ENCODE measurements around the gene PCGF2. TPM values are rescaled to one million over a fixed set of nuclear protein-coding genes. Genes with fewer than 3 reads are reported as not detected.

Gene PCGF2
- total RNA-seq, 1 donor from 2014 or later = 64.8 TPM

DNA sequence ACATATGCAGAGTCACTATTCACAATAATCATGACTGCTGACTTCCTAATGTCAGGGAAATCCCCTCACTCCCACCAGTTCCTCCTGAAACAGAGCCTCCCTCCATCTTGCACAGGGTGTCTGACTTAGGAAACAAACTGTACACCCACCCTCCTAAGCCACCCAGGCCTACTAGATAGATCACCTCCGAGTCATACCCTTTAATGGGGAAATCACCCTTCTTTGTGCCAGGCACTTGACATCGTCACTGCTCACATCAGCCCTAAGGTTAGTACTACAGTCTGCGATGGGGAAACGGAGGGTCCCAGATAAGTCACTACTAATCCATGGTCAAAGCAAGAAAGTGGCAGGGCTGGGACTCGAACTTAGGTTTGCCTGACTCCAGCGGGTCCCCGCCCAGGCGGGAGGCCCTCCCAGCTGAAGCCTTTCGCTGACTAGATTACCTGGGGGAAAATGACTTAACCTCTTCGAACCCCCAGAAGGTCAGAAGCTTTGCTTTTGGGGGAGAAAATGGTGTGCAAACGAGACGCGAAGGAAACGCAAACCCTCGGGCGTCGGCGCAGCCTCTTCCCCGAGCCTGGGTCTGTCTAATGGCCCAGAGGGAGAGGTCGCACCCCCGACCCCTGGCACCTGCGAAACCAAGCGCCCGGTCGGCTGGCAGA is 46.5 kb downstream of the PCGF2 start:
- H3K27ac ChIP-seq = peak overlapping the region; percentile 93 to 98
- no peaks in the 10 kb centered on the region for H3K27me3 ChIP-seq
- peaks cover 4 to 15% of the 10 kb centered on the region in 2 donors for H3K4me1 ChIP-seq
- no peaks in the 10 kb centered on the region for H3K9me3 ChIP-seq
- DNase-seq (ENCODE audit: low spot score in 2 of 2) = peak in 1 of 2 donors; percentile 76
- TF ChIP-seq, protein P1, sequence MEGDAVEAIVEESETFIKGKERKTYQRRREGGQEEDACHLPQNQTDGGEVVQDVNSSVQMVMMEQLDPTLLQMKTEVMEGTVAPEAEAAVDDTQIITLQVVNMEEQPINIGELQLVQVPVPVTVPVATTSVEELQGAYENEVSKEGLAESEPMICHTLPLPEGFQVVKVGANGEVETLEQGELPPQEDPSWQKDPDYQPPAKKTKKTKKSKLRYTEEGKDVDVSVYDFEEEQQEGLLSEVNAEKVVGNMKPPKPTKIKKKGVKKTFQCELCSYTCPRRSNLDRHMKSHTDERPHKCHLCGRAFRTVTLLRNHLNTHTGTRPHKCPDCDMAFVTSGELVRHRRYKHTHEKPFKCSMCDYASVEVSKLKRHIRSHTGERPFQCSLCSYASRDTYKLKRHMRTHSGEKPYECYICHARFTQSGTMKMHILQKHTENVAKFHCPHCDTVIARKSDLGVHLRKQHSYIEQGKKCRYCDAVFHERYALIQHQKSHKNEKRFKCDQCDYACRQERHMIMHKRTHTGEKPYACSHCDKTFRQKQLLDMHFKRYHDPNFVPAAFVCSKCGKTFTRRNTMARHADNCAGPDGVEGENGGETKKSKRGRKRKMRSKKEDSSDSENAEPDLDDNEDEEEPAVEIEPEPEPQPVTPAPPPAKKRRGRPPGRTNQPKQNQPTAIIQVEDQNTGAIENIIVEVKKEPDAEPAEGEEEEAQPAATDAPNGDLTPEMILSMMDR (IDR thresholded peaks at IDR 0.05) = no peak
- H3K36me3 ChIP-seq = no peaks in the 10 kb centered on the region
- H3K4me3 ChIP-seq = peak overlapping the region; percentile 97 to 98
- intact Hi-C loops (cut with DNase I) = loop anchor here (1.0 to 2.0 kb wide), 3 partner anchors 29 to 97 kb away; partner anchors contain the start of genes CISD3 and PIP4K2B

DNA sequence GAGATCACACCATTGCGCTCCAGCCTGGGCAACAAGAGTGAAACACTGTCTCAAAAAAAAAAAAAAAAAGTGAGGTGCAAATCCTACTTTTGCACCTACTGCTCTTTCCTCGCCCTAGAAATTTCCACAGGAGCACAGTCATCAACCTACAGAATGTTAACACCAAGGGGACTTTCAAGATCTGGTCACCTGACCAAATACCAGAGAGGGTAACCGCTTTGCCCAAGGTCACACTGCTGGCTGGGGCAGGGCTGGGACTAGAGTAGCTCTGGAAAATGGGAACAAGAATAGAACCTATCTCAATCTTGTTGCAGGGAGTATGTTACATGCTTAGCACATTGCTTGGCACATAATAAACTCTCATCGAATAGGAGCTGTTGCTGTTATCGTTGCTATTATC is 49.4 kb downstream of the PCGF2 start:
- H3K9me3 ChIP-seq = no peaks in the 10 kb centered on the region
- intact Hi-C loops (cut with DNase I) = no loop called here
- peaks cover 8 to 15% of the 10 kb centered on the region in 2 donors for H3K4me1 ChIP-seq
- no peaks in the 10 kb centered on the region for H3K27me3 ChIP-seq
- no peak overlapping the region for H3K27ac ChIP-seq
- H3K36me3 ChIP-seq = no peaks in the 10 kb centered on the region
- TF ChIP-seq, protein P1 (IDR thresholded peaks at IDR 0.05) = no peak
- no peak overlapping the region for H3K4me3 ChIP-seq
- DNase-seq (ENCODE audit: low spot score in 2 of 2) = no peak

DNA sequence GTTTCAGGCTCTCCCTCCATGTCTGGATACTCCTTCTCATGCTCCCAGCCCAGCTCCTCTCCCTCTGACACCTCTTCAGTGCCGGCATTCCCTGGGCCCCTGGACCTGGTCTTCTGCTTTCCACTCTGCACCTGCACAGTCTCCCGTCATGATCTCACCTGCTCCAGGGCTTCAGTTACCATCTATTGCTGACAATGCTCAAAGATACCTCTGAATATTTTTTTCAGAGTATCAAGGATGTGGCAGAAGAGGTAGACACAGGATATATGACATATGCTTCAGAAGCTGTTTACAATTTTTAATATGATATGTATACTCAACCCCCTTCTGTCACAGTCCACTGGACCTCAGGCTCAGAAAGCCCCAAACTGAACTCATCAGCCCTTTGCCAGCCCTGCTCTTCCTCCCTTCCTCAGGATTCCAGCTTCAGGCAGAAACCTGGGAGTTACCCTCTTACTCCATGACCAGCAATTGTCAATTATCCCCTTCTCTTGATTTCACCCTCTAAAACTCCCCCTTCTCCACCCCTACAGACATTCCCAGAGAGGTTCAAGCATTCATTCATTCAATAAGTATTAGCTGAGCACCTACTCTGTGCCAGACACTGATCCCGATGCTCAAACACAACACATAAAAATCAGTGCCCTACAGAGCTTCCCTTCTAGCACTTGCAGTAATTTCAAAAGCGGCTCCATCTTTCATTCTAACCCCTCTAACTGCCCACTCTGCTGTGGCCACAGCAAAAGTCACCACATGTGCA is 50.9 kb downstream of the PCGF2 start:
- no peaks in the 10 kb centered on the region for H3K36me3 ChIP-seq
- intact Hi-C loops (cut with DNase I) = no loop called here
- H3K9me3 ChIP-seq = no peaks in the 10 kb centered on the region
- H3K27ac ChIP-seq = no peak overlapping the region
- H3K4me1 ChIP-seq = peaks cover 3 to 8% of the 10 kb centered on the region in 2 donors
- H3K27me3 ChIP-seq = no peaks in the 10 kb centered on the region
- H3K4me3 ChIP-seq = no peak overlapping the region
- DNase-seq (ENCODE audit: low spot score in 2 of 2) = no peak
- TF ChIP-seq, protein P1 (IDR thresholded peaks at IDR 0.05) = no peak

DNA sequence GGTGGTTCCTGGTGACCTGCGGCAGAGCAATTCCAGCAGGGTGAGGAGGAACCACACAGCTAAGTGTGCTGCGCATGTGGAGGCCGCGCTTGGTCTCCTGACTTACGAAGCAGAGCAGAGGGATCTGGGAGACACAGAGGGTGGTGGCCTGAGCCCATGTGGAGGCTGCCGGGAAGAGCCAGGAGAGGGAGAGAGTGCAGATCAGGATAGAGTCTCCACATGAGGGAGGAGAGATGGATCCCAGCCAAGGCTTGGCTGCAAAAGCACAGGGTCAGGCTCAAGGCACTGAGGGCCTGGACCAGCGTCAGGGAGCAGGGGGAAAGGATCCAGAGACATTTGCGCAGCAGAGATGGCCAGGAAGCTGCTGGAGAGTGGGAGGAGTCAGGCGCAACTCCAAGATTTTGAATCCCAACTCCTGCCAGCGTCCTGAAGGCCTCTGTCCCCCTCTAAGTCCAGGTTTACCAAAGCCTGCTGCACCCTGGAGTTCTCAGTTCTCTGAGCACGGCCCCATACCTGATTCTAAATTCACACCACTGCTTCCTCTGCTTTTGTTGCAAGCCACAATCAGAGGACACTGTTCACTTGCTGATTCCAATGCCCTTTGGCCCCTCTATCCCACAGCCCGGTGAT is 54.3 kb downstream of the PCGF2 start:
- Histone ChIP-seq H3K9me3 (no peaks in the 10 kb centered on the region), H3K4me3 (no peak overlapping the region), H3K27me3 (no peaks in the 10 kb centered on the region), H3K27ac (peak overlapping the region in 1 of 2 donors; percentile 51), H3K4me1 (peaks cover 0 to 3% of the 10 kb centered on the region in 2 donors), H3K36me3 (no peaks in the 10 kb centered on the region)
- TF ChIP-seq, protein P1 (IDR thresholded peaks at IDR 0.05) = no peak
- intact Hi-C loops (cut with DNase I) = no loop called here
- peak in 1 of 2 donors; percentile 88 for DNase-seq (ENCODE audit: low spot score in 2 of 2)

DNA sequence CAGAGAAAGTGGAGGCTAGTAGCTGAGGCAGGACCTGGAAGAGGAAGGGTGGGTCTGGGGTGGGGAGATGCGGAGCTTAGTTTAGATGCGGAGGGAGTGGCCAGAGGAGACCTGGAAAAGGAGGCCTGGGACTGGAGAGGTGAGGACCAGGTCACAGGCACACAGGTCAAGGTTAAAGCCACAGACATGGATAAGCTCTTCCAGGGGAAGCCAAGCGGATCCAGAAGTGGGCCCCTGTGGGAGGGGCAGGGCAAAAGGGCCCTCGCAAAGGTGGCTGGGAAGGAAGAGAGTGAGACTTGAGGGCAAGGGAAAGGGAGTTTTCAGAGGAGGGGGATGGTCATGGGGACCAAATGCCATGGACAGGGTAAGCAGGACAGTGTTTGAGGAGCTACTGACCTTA is 57.0 kb downstream of the PCGF2 start:
- Histone ChIP-seq H3K9me3 (no peaks in the 10 kb centered on the region), H3K36me3 (no peaks in the 10 kb centered on the region), H3K27me3 (no peaks in the 10 kb centered on the region), H3K4me1 (peaks cover 0 to 3% of the 10 kb centered on the region in 2 donors), H3K4me3 (no peak overlapping the region), H3K27ac (no peak overlapping the region)
- TF ChIP-seq, protein P1 (IDR thresholded peaks at IDR 0.05) = no peak
- intact Hi-C loops (cut with DNase I) = no loop called here
- DNase-seq (ENCODE audit: low spot score in 2 of 2) = no peak

Data from ascending aorta (tissue), 2 donors.